Breast epithelium (tissue), 3 donors: ENCODE results near the gene AHNAK2.
"Not testable (repeated sequence)": the region's sequence is repeated elsewhere in the genome, so short reads cannot be mapped to it uniquely, and the experiment has no call there.

Source experiments
- CTCF ChIP-seq, 3 donors: fragments of 450-650 bp; IDR thresholded peaks; one replicate each; pipeline ENCODE4 v1.5.1; 2016 to 2017; ENCODE audit warnings: antibody characterized with exemption in 3 of 3, mild to moderate bottlenecking in 3 of 3, moderate library complexity in 3 of 3
- POLR2A ChIP-seq: fragments of 450-650 bp; IDR thresholded peaks from one replicate; pipeline ENCODE4 v1.6.1; 2016; ENCODE audit warnings: antibody characterized with exemption, mild to moderate bottlenecking, moderate library complexity
- POLR2AphosphoS5 ChIP-seq, 3 donors: sonication (generic); formaldehyde crosslinking; IDR thresholded peaks; one replicate each; pipeline ENCODE4 v1.6.1; 2017; ENCODE audit warnings: antibody characterized with exemption in 3 of 3

GRCh38 chr14:104919152-104919992 lies 58.8 kb downstream of the AHNAK2 start:
- not testable (repeated sequence) for TF ChIP-seq CTCF (IDR thresholded peaks at IDR 0.05); POLR2A; POLR2AphosphoS5 (IDR thresholded peaks at IDR 0.05)
